Measurements from ENCODE around the gene CAPS. TPM values are rescaled to one million over a fixed set of nuclear protein-coding genes. Genes with fewer than 3 reads are reported as not detected.

Gene CAPS
- total RNA-seq, 1 experiment from 2014 or later: 1.3 TPM

GRCh38 chr19:5908773-5909442, 5.1 kb upstream of the CAPS start:
- no peak for DNase-seq (ENCODE audit: low read depth)

- DNase-seq (ENCODE audit: low read depth): no peak
Measured at GRCh38 chr19:5910638-5910907, 3.5 kb upstream of the CAPS start.

GRCh38 chr19:5911366-5911765, 2.7 kb upstream of the CAPS start:
- no peak for DNase-seq (ENCODE audit: low read depth)

DNA sequence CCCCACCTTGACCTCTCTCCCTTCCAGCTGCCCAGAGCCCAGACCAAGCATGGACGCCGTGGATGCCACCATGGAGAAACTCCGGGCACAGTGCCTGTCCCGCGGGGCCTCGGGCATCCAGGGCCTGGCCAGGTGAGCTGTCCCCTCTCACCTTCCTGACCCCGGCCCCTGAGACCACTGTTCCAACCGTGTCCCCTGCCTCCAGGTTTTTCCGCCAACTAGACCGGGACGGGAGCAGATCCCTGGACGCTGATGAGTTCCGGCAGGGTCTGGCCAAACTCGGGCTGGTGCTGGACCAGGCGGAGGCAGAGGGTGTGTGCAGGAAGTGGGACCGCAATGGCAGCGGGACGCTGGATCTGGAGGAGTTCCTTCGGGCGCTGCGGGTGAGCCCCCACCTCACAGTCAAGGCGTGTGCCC, 312 bp downstream of the CAPS start:
- no peak for DNase-seq (ENCODE audit: low read depth)

DNA sequence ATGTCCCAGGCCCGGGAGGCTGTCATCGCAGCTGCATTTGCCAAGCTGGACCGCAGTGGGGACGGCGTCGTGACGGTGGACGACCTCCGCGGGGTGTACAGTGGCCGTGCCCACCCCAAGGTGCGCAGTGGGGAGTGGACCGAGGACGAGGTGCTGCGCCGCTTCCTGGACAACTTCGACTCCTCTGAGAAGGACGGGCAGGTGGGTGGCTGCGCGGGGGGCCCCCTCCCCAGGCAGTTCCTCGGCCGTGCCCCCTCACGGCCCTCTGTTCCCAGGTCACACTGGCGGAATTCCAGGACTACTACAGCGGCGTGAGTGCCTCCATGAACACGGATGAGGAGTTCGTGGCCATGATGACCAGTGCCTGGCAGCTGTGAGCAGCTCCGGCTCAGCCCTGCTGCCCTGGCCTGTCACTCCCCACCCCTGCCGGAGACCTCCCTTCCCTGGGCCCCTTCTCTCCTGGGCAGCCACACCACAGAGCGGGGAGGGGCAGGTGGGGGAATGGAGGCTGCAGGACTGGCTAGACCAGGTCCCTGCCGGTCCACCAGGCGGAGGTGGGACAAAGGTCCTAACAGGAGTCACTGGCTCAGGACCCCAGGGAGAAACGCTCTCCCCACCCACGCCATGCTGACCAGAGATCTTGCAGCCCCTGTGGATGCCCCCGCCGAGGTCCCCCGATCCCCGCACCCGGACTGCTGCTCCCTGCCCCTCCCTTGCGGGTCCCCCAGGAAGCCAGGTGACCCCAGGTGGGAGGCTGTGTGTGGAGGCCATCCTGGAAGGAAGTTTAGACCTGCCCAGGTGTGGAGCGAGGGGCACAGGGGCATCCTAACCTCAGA, 1.1 kb downstream of the CAPS start:
- no peak for DNase-seq (ENCODE audit: low read depth)

GRCh38 chr19:5915782-5916165, 1.7 kb downstream of the CAPS start:
- no peak for DNase-seq (ENCODE audit: low read depth)

DNA sequence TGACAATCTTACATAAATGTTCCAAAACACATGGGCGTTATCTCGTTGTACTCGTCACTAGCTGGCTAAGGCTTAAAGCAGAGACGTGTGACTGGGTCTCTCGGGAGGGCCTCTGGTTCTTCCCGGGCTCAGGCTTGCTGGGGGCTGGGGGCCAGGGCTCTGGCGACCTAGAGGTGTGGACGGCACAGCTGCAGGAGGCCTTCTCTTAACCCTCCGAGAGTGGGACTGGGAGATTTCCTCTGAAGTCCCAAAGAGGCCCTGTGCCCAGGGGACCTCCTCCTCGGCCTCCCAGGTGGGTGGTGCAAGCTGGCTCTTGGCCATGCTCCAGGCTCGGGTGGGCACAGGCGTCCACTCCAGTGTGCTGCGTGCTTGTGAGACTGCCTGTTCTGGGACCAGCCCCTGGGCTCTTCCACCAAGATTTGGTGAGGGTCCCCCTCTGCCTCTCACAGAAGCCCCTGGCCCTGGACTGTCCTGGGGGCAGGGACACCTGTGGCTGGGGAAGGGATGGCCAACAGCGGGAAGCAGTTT, 2.2 kb downstream of the CAPS start:
- no peak for DNase-seq (ENCODE audit: low read depth)

DNA sequence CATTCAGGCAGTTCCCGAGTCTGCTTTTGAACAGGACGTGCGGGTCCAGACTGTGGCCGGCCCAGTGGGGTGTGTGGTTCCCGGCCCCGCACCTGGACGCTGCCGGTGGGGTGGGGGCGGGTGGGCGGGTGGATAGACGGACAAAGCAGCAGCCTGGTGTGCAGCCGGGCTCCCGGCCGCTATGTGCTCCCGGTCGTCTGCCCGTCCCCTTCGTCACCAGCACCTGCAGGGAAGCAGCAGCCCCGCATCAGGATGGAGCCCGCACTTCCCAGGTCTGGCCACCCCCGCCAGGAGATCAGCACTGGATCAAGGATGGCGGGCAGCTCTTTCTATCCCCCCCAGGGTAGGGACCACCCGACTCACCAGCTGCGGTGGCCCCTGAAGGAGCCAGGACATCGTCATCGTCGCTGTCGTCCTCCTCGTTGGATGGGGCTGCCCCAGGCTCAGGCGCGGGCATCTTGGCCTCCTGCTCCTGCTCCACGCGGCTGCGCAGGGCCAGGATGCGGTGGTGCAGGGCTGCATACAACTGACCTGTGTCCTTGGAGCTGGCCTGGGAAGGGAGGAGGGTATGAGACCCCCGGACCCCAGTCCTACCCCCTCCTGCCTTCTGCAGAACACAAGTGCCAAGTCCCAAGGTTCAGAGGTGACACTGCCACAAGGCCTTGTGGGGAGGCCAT, 3.5 kb downstream of the CAPS start:
- DNase-seq (ENCODE audit: low read depth): no peak

- no peak for DNase-seq (ENCODE audit: low read depth)
Measured at GRCh38 chr19:5918463-5919079, 4.5 kb downstream of the CAPS start.

DNA sequence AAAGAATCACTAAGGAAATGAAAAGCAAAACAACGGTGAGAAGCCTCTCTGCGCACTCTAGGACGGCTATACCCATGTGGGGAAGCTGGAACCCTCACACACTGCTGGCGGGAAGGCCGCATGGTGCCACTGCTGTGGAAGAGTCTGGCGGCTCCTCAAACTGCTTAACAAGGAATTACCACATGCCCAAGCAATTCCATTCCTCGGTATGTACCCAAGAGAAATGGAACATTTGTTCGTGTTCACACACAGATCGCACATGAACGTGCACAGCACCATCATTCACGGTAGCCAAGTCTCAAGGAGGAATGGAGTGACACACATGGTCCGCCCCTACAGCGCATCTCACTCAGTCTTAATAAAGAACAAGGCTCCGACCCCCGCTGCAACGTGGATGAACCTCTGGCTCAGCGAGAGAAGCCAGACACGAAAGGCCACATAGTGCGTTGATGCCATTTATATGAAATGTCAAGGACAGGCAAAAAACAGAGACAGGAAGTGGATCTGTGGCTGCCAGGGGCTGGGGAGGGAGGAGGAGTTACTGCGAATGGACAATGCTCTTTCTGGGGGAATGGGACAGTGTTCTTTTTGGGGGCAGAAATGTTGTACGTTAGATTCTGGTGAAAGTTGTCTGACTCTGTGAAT, 7.6 kb downstream of the CAPS start:
- no peak for DNase-seq (ENCODE audit: low read depth)

- no peak for DNase-seq (ENCODE audit: low read depth)
Measured at GRCh38 chr19:5922161-5922545, 8.1 kb downstream of the CAPS start.

GRCh38 chr19:5923356-5923755, 9.3 kb downstream of the CAPS start:
- DNase-seq (ENCODE audit: low read depth): no peak

DNA sequence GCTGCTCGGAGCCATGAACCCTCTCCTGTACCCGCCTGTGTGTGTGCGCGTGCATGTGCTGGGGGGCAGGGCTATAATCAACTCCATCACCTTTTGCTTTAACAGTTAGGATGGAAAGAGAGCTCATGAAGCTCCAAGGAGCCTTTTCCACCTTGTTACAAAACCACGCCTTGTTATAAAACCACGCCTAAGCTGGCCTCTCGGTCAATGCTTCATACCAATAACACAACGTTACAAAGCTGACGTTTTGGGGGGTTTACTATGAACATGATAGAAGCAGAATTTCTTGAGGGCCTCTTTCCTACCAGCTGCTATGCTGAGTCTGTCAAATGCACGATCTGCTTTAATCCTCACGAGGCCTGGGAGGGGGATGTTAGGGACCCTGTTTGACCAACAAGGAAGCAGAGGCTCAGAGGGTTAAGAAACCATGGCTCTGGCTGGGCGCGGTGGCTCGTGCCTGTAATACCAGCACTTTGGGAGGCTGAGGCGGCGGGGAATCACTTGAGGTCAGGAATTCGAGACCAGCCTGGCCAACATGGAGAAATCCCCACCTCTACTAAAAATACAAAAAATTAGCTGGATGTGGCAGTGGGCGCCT, 11.9 kb downstream of the CAPS start:
- DNase-seq (ENCODE audit: low read depth): no peak

- DNase-seq (ENCODE audit: low read depth): peak; percentile 14
Measured at GRCh38 chr19:5926641-5927440, 12.8 kb downstream of the CAPS start.

- DNase-seq (ENCODE audit: low read depth): no peak
Measured at GRCh38 chr19:5927441-5927821, 13.4 kb downstream of the CAPS start.

- no peak for DNase-seq (ENCODE audit: low read depth)
Measured at GRCh38 chr19:5929179-5929578, 15.1 kb downstream of the CAPS start.

- no peak for DNase-seq (ENCODE audit: low read depth)
Measured at GRCh38 chr19:5929625-5930024, 15.6 kb downstream of the CAPS start.

DNA sequence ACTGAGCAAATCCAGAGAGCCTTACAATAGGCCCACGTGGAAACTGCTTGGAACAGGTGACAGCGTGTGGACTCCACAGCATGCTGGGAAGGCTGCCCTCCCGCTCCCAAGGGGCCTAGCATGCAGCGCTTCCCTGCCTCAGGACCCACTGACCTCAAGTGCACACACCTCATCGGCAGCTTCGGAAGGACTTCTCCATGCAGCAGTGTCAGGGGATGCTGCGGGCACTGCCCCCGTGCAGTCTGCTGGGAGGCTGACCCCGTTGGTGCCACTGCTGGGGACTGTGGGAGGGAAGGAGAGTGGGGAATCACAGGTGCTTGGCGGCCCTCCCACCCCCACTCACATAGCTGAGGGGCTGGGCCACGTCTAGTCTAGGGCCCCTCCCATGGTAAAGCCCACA, 17.2 kb downstream of the CAPS start:
- no peak for DNase-seq (ENCODE audit: low read depth)

GRCh38 chr19:5932146-5932545, 18.1 kb downstream of the CAPS start:
- DNase-seq (ENCODE audit: low read depth): no peak

- DNase-seq (ENCODE audit: low read depth): no peak
Measured at GRCh38 chr19:5932609-5933262, 18.7 kb downstream of the CAPS start.
